PC-3 (cell line): Measurements from ENCODE around the gene C11orf54. TPM values are rescaled to one million over a fixed set of nuclear protein-coding genes. Genes with fewer than 3 reads are reported as not detected.

Experiments used
- ATAC-seq: fragments of 200-7000 bp; cut with Tn5 transposase; 2 replicates; pipeline ENCODE4 v1.9.1; 2020; ENCODE audit warnings: mild to moderate bottlenecking, moderate library complexity
- BruUV-seq: library from RNA; stranded (reverse); fragments of 400-500 nt; replicated peaks from 2 replicates; lab custom pipeline; 2021; lab: Mats Ljungman, UMichigan
- CTCF ChIA-PET: fragments of 300-600 bp; sonication (Branson Sonifier 250); formaldehyde crosslinking; loops from one replicate; lab custom pipeline; 2022; ENCODE audit warnings: antibody characterized with exemption; lab: Charles Lee
- POLR2A ChIA-PET: fragments of 300-600 bp; sonication (Branson Sonifier 250); formaldehyde crosslinking; loops from one replicate; lab custom pipeline; 2022; ENCODE audit warnings: antibody characterized with exemption; ENCODE audit not compliant: unreplicated experiment; lab: Charles Lee
- DNase-seq: peaks from one replicate; pipeline ENCODE4 v3.0.0-alpha.2; 2015
- H2AFZ ChIP-seq: fragments of 300-600 bp; sonication (generic); 2 replicates; pipeline ENCODE4 v1.6.0; 2016; ENCODE audit warnings: antibody characterized with exemption, low read length
- H3F3A ChIP-seq: fragments of 300-600 bp; sonication (generic); one replicate; pipeline ENCODE4 v1.6.0; 2017; ENCODE audit warnings: antibody characterized with exemption, low read length, control low read depth, mild to moderate bottlenecking; ENCODE audit not compliant: unreplicated experiment
- H3K27ac ChIP-seq: fragments of 300-600 bp; sonication (generic); 2 replicates; pipeline ENCODE4 v1.5.1; 2016; ENCODE audit warnings: mild to moderate bottlenecking, low read length
- H3K27me3 ChIP-seq: fragments of 300-600 bp; sonication (generic); 2 replicates; pipeline ENCODE4 v1.6.1; 2016; ENCODE audit warnings: low read length, mixed read lengths
- H3K36me3 ChIP-seq: fragments of 300-600 bp; sonication (generic); 2 replicates; pipeline ENCODE4 v1.6.1; 2016; ENCODE audit warnings: low read depth, mixed run types, low read length, mixed read lengths
- H3K4me1 ChIP-seq: fragments of 300-600 bp; sonication (generic); 2 replicates; pipeline ENCODE4 v1.5.1; 2016; ENCODE audit warnings: low read length; ENCODE audit not compliant: insufficient read depth
- H3K4me2 ChIP-seq: fragments of 300-600 bp; sonication (generic); 2 replicates; pipeline ENCODE4 v1.6.0; 2016; ENCODE audit warnings: low read length
- H3K4me3 ChIP-seq: fragments of 300-600 bp; sonication (generic); 2 replicates; pipeline ENCODE4 v1.5.1; 2016; ENCODE audit warnings: mild to moderate bottlenecking, low read length, mixed read lengths
- H3K79me2 ChIP-seq: fragments of 300-600 bp; sonication (generic); 2 replicates; pipeline ENCODE4 v1.6.1; 2017; ENCODE audit warnings: low read length, mixed read lengths
- H3K9ac ChIP-seq: fragments of 300-600 bp; sonication (generic); 2 replicates; pipeline ENCODE4 v1.6.0; 2016; ENCODE audit warnings: mild to moderate bottlenecking, low read length
- H3K9me2 ChIP-seq: fragments of 300-600 bp; sonication (generic); replicated peaks from 2 replicates; pipeline ENCODE4 v1.6.1; 2016; ENCODE audit warnings: mixed run types, low read length, mixed read lengths
- H3K9me3 ChIP-seq: fragments of 300-600 bp; sonication (generic); 2 replicates; pipeline ENCODE4 v1.6.1; 2016; ENCODE audit warnings: low read length, mixed read lengths
- H4K20me1 ChIP-seq: fragments of 300-600 bp; sonication (generic); 2 replicates; pipeline ENCODE4 v1.6.1; 2016; ENCODE audit warnings: low read length, mixed read lengths
- EZH2 ChIP-seq: fragments of 300-600 bp; sonication (generic); IDR thresholded peaks from one replicate; pipeline ENCODE4 v1.6.1; 2017; ENCODE audit warnings: antibody characterized with exemption, mild to moderate bottlenecking, low read length; ENCODE audit not compliant: unreplicated experiment
- EZH2phosphoT487 ChIP-seq: fragments of 300-600 bp; sonication (generic); IDR thresholded peaks from 2 replicates; pipeline ENCODE4 v1.6.1; 2018; ENCODE audit warnings: mild to moderate bottlenecking, antibody characterized with exemption, low read length, borderline replicate concordance
- intact Hi-C: fragments of 100-400 bp; cut with micrococcal nuclease; formaldehyde crosslinking; loops from 2 replicates; pipeline ENCODE4 v1.9.0; 2023
- total RNA-seq: library from RNA; depleted of rRNA; stranded (reverse); fragments of >200 nt; gene quantifications from 2 replicates; pipeline ENCODE4 v1.2.3, GENCODE V29; 2014
- TF ChIP-seq, protein P1 (sequence below): fragments of 300-600 bp; sonication (generic); conservative IDR thresholded peaks from 2 replicates; pipeline ENCODE4 v1.5.1; 2017; ENCODE audit warnings: antibody characterized with exemption, low read depth, mild to moderate bottlenecking, low read length

C11orf54 gene
- total RNA-seq, 1 experiment from 2014 or later: 24.3 TPM

DNA sequence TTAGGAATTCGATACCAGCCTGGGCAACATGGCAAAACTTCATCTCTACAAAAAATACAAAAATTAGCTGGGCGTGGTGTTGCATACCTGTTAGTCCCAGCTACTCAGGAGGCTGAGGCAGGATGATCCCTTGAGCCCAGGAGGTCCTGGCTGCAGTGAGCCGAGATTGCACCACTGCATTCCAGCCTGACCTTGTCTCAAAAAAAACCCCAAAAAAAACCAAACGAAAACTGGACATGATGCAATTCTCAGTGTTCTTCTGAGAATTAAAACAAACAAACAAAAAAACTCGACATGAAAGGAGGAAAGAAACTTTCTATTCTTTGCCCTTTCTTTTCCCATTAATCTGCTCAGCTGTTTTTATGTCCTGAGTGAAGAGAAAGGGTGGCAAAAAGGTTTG is 50.0 kb downstream of the C11orf54 start:
- Histone ChIP-seq H3K27me3 (no peaks in the 10 kb centered on the region), H3F3A (no peaks in the 10 kb centered on the region), H4K20me1 (peaks cover 35% of the 10 kb centered on the region), H3K9me2 (no peaks in the 10 kb centered on the region), H3K27ac (no peak overlapping the region), H3K9ac (no peak overlapping the region), H3K36me3 (peaks cover 70% of the 10 kb centered on the region), H3K4me3 (no peak overlapping the region), H3K9me3 (no peaks in the 10 kb centered on the region), H2AFZ (no peak overlapping the region), H3K79me2 (peaks cover 49% of the 10 kb centered on the region), H3K4me1 (peaks cover 12% of the 10 kb centered on the region; the same call in 1 of the 2 replicates), H3K4me2 (no peak overlapping the region)
- POLR2A ChIA-PET: no interaction called here
- intact Hi-C loops: no loop called here
- CTCF ChIA-PET: no interaction called here
- ATAC-seq (no peak), DNase-seq (no peak)
- no TSS peak for BruUV-seq
- TF ChIP-seq EZH2: no peak
- TF ChIP-seq EZH2phosphoT487: no peak
- TF ChIP-seq, protein P1, sequence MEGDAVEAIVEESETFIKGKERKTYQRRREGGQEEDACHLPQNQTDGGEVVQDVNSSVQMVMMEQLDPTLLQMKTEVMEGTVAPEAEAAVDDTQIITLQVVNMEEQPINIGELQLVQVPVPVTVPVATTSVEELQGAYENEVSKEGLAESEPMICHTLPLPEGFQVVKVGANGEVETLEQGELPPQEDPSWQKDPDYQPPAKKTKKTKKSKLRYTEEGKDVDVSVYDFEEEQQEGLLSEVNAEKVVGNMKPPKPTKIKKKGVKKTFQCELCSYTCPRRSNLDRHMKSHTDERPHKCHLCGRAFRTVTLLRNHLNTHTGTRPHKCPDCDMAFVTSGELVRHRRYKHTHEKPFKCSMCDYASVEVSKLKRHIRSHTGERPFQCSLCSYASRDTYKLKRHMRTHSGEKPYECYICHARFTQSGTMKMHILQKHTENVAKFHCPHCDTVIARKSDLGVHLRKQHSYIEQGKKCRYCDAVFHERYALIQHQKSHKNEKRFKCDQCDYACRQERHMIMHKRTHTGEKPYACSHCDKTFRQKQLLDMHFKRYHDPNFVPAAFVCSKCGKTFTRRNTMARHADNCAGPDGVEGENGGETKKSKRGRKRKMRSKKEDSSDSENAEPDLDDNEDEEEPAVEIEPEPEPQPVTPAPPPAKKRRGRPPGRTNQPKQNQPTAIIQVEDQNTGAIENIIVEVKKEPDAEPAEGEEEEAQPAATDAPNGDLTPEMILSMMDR: no peak

DNA sequence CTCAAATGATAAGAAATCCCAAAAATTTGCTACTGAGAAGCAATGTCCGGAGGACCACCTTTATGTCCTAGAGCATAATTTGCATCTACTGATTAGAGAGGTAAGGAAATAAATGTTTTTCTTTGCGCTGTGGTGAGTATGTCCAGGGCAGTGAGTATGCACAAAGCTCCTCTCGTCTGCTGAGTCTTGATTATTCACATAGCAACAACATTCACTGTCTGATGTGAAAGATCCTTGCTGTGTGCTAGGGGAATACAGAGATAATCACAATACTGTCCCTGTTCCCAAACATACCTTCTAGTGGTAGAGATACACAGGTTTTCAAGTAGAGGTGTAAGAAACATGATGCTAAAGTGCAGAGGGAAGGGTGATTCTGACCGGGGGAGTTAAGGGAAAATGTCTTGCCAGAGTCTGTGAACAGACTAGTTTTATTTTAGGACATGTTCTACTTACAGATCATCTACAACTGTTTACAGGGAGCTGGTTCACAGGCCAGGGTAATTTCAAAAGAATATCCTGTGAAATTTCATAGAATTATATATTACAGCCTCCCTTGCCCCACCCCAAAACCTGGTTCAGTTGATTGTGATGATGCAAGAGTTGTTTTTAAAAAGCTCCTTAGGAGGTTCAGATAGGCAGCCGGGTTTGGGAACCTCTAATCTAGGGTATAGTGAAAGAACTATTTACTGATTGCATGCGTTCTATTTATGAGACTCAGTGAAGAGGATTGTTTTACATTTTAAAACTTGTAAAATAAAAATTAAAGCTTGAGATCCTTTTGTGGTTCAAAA is 55.2 kb downstream of the C11orf54 start:
- peaks cover 80% of the 10 kb centered on the region for H3K36me3 ChIP-seq
- TF ChIP-seq, protein P1: no peak
- no peak for TF ChIP-seq EZH2phosphoT487
- TF ChIP-seq EZH2: no peak
- no peaks in the 10 kb centered on the region for H3F3A ChIP-seq
- H4K20me1 ChIP-seq: peaks cover 13% of the 10 kb centered on the region
- CTCF ChIA-PET: no interaction called here
- H3K27me3 ChIP-seq: no peaks in the 10 kb centered on the region
- no peak overlapping the region for H3K27ac ChIP-seq
- intact Hi-C loops: loop anchor here (5.0 kb wide), 1 partner anchor 46 kb away; no protein-coding TSS in a partner anchor
- H3K4me2 ChIP-seq: no peak overlapping the region
- H3K79me2 ChIP-seq: peaks cover 5% of the 10 kb centered on the region; the same call in 1 of the 2 replicates
- H3K9ac ChIP-seq: no peak overlapping the region
- BruUV-seq: no TSS peak
- no peak for DNase-seq
- no peaks in the 10 kb centered on the region for H3K4me1 ChIP-seq
- H3K9me3 ChIP-seq: no peaks in the 10 kb centered on the region
- H3K4me3 ChIP-seq: no peak overlapping the region
- no peak overlapping the region for H2AFZ ChIP-seq
- POLR2A ChIA-PET: no interaction called here
- ATAC-seq: no peak
- no peaks in the 10 kb centered on the region for H3K9me2 ChIP-seq

DNA sequence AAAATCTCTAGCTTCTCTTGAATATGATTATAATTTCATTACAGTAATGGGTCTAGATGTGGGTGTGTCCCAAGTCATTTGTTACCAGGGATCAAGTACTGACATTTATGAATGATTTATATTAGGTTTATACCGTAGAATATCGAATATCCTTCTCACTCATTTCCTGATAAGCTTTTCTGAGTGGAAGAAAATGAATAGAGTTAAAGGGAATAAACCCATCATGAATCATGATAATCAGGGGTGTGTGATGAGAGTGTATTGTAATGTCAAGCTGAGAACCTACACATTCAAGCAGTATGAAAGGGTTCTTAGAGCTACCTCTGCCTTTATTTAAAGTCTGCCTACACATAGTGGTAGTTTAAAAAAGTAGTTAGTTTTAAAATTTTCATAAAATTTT is 59.9 kb downstream of the C11orf54 start:
- no TSS peak for BruUV-seq
- no peaks in the 10 kb centered on the region for H3K79me2 ChIP-seq
- DNase-seq: no peak

More for the DNA sequence above, 59.9 kb downstream of the C11orf54 start:
- TF ChIP-seq EZH2phosphoT487 (no peak), EZH2 (no peak)
- TF ChIP-seq, protein P1: no peak
- Histone ChIP-seq H3K36me3 (peaks cover 83% of the 10 kb centered on the region), H3K9me2 (no peaks in the 10 kb centered on the region), H3K4me3 (no peak overlapping the region), H4K20me1 (peaks cover 9% of the 10 kb centered on the region), H3K4me2 (no peak overlapping the region), H3K27ac (no peak overlapping the region), H3K27me3 (no peaks in the 10 kb centered on the region), H3K4me1 (no peaks in the 10 kb centered on the region), H3F3A (no peaks in the 10 kb centered on the region), H3K9me3 (no peaks in the 10 kb centered on the region), H3K9ac (no peak overlapping the region), H2AFZ (no peak overlapping the region)
- ChIA-PET CTCF (no interaction called here), POLR2A (no interaction called here)
- intact Hi-C loops: no loop called here
- no peak for ATAC-seq
